ENCODE measurements around the gene HLA-G.

HLA-G gene

DNA sequence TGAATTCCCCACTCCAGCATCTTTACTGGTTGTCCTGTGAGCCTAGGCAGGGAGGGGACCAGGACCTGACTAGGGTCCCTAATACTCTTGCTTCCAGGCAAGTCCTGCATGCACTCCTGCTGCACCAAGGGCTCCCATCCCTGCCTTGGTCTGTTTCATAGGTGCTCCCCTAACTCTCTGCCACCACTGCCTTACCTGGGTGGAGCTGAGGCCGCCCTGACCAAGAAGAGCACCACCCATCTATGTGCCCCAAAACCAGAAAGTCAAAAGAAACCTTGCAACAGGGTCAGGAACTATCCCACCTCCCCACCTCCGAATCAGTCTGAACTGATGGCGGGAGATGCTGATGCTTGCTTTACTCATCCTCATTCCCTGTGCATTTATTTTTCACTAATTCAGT is 23.6 kb downstream of the HLA-G start:
- H3K4me1 ChIP-seq (ENCODE audit: insufficient read depth, low read length), result peaks cover 3% of the 10 kb centered on the region; the same call in 1 of the 2 replicates

DNA sequence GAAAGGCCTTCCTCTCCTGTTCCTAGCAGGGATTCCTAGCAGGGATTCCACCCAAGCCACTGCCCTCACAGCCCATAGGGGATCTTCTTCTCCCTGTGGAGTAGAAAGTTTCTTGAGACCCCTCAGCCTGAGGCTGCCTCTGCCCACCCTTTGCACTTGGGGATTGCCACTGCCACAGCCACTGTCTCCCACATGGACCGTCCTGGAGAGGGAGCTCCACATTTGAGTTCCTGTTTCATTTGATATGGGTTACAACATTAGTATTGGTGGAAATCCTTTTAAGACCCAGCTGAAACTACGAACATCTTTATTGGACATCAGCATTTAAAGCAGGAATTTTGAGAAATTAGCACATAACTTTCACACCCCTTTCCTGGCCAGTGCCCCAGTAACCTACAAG is 25.6 kb downstream of the HLA-G start:
- no peaks in the 10 kb centered on the region for H3K36me3 ChIP-seq (ENCODE audit: insufficient read depth, low read length)
- no peak for DNase-seq
- no peak overlapping the region for H3K27ac ChIP-seq (ENCODE audit: low read length)
- H3K9ac ChIP-seq (ENCODE audit: low read depth, low read length), result no peak overlapping the region
- no peak overlapping the region for H2AFZ ChIP-seq (ENCODE audit: low read depth, low read length)
- peaks cover 2% of the 10 kb centered on the region; the same call in 1 of the 2 replicates for H3K4me1 ChIP-seq (ENCODE audit: insufficient read depth, low read length)
- no peaks in the 10 kb centered on the region for H3K79me2 ChIP-seq (ENCODE audit: insufficient read depth, low read length)
- TF ChIP-seq, protein P1, sequence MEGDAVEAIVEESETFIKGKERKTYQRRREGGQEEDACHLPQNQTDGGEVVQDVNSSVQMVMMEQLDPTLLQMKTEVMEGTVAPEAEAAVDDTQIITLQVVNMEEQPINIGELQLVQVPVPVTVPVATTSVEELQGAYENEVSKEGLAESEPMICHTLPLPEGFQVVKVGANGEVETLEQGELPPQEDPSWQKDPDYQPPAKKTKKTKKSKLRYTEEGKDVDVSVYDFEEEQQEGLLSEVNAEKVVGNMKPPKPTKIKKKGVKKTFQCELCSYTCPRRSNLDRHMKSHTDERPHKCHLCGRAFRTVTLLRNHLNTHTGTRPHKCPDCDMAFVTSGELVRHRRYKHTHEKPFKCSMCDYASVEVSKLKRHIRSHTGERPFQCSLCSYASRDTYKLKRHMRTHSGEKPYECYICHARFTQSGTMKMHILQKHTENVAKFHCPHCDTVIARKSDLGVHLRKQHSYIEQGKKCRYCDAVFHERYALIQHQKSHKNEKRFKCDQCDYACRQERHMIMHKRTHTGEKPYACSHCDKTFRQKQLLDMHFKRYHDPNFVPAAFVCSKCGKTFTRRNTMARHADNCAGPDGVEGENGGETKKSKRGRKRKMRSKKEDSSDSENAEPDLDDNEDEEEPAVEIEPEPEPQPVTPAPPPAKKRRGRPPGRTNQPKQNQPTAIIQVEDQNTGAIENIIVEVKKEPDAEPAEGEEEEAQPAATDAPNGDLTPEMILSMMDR (IDR thresholded peaks at IDR 0.05; ENCODE audit: borderline replicate concordance, extremely low read depth, low read length, poor library complexity, severe bottlenecking), result no peak
- no peak for TF ChIP-seq EZH2 (IDR thresholded peaks at IDR 0.05; ENCODE audit: borderline replicate concordance, low read depth, low read length, severe bottlenecking)
- ATAC-seq (ENCODE audit: insufficient read depth, low read depth), result no peak
- H3K4me3 ChIP-seq (ENCODE audit: low read depth in 1 of 2, low read length in 2 of 2), result no peak overlapping the region
- peaks cover 8% of the 10 kb centered on the region for H3K27me3 ChIP-seq (ENCODE audit: insufficient read depth, low read length, poor library complexity)
- H3K9me3 ChIP-seq (ENCODE audit: insufficient read depth, low read length, severe bottlenecking), result no peaks in the 10 kb centered on the region
- peaks cover 4% of the 10 kb centered on the region; the same call in 1 of the 2 replicates for H4K20me1 ChIP-seq (ENCODE audit: insufficient read depth, low read length)
- no peak overlapping the region for H3K4me2 ChIP-seq (ENCODE audit: insufficient read depth, low read length)

More for the DNA sequence above, 23.6 kb downstream of the HLA-G start:
- no peak overlapping the region for H3K9ac ChIP-seq (ENCODE audit: low read depth, low read length)
- H3K79me2 ChIP-seq (ENCODE audit: insufficient read depth, low read length), result no peaks in the 10 kb centered on the region
- no peak overlapping the region for H2AFZ ChIP-seq (ENCODE audit: low read depth, low read length)
- peaks cover 8% of the 10 kb centered on the region for H3K27me3 ChIP-seq (ENCODE audit: insufficient read depth, low read length, poor library complexity)
- H3K4me3 ChIP-seq (ENCODE audit: low read depth in 1 of 2, low read length in 2 of 2), result no peak overlapping the region
- H3K4me2 ChIP-seq (ENCODE audit: insufficient read depth, low read length), result no peak overlapping the region
- H4K20me1 ChIP-seq (ENCODE audit: insufficient read depth, low read length), result peaks cover 4% of the 10 kb centered on the region; the same call in 1 of the 2 replicates
- TF ChIP-seq, protein P1 (IDR thresholded peaks at IDR 0.05; ENCODE audit: borderline replicate concordance, extremely low read depth, low read length, poor library complexity, severe bottlenecking), result no peak
- no peak for TF ChIP-seq EZH2 (IDR thresholded peaks at IDR 0.05; ENCODE audit: borderline replicate concordance, low read depth, low read length, severe bottlenecking)
- no peak for ATAC-seq (ENCODE audit: insufficient read depth, low read depth)
- no peak overlapping the region for H3K27ac ChIP-seq (ENCODE audit: low read length)
- no peak for DNase-seq
- H3K9me3 ChIP-seq (ENCODE audit: insufficient read depth, low read length, severe bottlenecking), result no peaks in the 10 kb centered on the region
- H3K36me3 ChIP-seq (ENCODE audit: insufficient read depth, low read length), result no peaks in the 10 kb centered on the region

DNA sequence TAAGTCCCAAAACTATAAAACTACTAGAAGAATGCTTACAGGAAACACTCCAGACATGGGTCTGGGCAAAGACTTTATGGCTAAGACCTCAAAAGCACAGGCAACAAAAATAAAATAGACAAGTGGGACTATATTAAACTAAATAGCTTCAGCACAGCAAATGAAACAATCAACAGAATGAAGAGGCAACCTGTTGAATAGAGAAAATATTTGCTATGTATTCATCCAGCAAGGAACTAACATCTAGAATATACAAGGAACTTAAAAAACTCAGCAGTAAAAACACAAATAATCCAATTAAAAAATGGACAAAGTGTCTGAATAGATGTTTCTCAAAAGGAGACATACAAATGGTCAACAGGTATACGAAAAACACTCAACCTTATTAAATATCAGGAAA is 30.4 kb downstream of the HLA-G start:
- no peak for ATAC-seq (ENCODE audit: insufficient read depth, low read depth)
- no peak overlapping the region for H3K9ac ChIP-seq (ENCODE audit: low read depth, low read length)
- no peak for DNase-seq
- TF ChIP-seq EZH2 (IDR thresholded peaks at IDR 0.05; ENCODE audit: borderline replicate concordance, low read depth, low read length, severe bottlenecking), result no peak
- TF ChIP-seq, protein P1 (IDR thresholded peaks at IDR 0.05; ENCODE audit: borderline replicate concordance, extremely low read depth, low read length, poor library complexity, severe bottlenecking), result no peak
- no peaks in the 10 kb centered on the region for H3K9me3 ChIP-seq (ENCODE audit: insufficient read depth, low read length, severe bottlenecking)
- peaks cover 3% of the 10 kb centered on the region; the same call in 1 of the 2 replicates for H4K20me1 ChIP-seq (ENCODE audit: insufficient read depth, low read length)
- H3K36me3 ChIP-seq (ENCODE audit: insufficient read depth, low read length), result no peaks in the 10 kb centered on the region
- H2AFZ ChIP-seq (ENCODE audit: low read depth, low read length), result no peak overlapping the region
- H3K4me2 ChIP-seq (ENCODE audit: insufficient read depth, low read length), result no peak overlapping the region
- H3K27ac ChIP-seq (ENCODE audit: low read length), result no peak overlapping the region
- H3K4me1 ChIP-seq (ENCODE audit: insufficient read depth, low read length), result no peaks in the 10 kb centered on the region
- H3K27me3 ChIP-seq (ENCODE audit: insufficient read depth, low read length, poor library complexity), result peaks cover 4% of the 10 kb centered on the region
- H3K4me3 ChIP-seq (ENCODE audit: low read depth in 1 of 2, low read length in 2 of 2), result no peak overlapping the region
- no peaks in the 10 kb centered on the region for H3K79me2 ChIP-seq (ENCODE audit: insufficient read depth, low read length)
